H9 (cell line): ENCODE results near the gene SIRT6. TPM values are rescaled to one million over a fixed set of nuclear protein-coding genes. Genes with fewer than 3 reads are reported as not detected.

Source experiments
- DNase-seq: peaks from one replicate; pipeline ENCODE4 v3.0.0-alpha.2; 2017
- H2AFZ ChIP-seq: one replicate; pipeline ENCODE4 v1.6.1; 2013; ENCODE audit warnings: mild to moderate bottlenecking, low read length, control low read depth, moderate library complexity
- H2AK5ac ChIP-seq: 2 replicates; pipeline ENCODE4 v1.6.1; 2013; ENCODE audit warnings: low read length, control low read depth, mixed read lengths; ENCODE audit not compliant: insufficient read length
- H2BK120ac ChIP-seq: one replicate; pipeline ENCODE4 v1.6.1; 2013; ENCODE audit warnings: low read depth, mild to moderate bottlenecking, low read length, control low read depth, inconsistent platforms; ENCODE audit not compliant: poor library complexity, severe bottlenecking
- H2BK12ac ChIP-seq: 2 replicates; pipeline ENCODE4 v1.6.1; 2013; ENCODE audit warnings: low read length, control low read depth, mixed read lengths, low read depth; ENCODE audit not compliant: insufficient read length
- H2BK15ac ChIP-seq: 2 replicates; pipeline ENCODE4 v1.6.1; 2013; ENCODE audit warnings: low read depth, low read length, control low read depth
- H2BK20ac ChIP-seq: one replicate; pipeline ENCODE4 v1.6.1; 2013; ENCODE audit warnings: low read depth, mild to moderate bottlenecking, low read length, control low read depth, inconsistent platforms; ENCODE audit not compliant: poor library complexity, severe bottlenecking
- H2BK5ac ChIP-seq: 2 replicates; pipeline ENCODE4 v1.6.1; 2013; ENCODE audit warnings: low read length, control low read depth, mixed read lengths; ENCODE audit not compliant: insufficient read length
- H3K14ac ChIP-seq: 2 replicates; pipeline ENCODE4 v1.6.1; 2013; ENCODE audit warnings: low read length, control low read depth; ENCODE audit not compliant: insufficient read depth
- H3K18ac ChIP-seq: 2 replicates; pipeline ENCODE4 v1.6.1; 2013; ENCODE audit warnings: low read depth, mild to moderate bottlenecking, mixed read lengths, low read length, control low read depth; ENCODE audit not compliant: insufficient read length
- H3K23ac ChIP-seq: 2 replicates; pipeline ENCODE4 v1.6.1; 2013; ENCODE audit warnings: low read length, control low read depth, mixed read lengths, low read depth; ENCODE audit not compliant: insufficient read length
- H3K23me2 ChIP-seq: 2 replicates; pipeline ENCODE4 v1.6.1; 2013; ENCODE audit warnings: low read depth, mild to moderate bottlenecking, mixed read lengths, low read length, control low read depth; ENCODE audit not compliant: insufficient read length, poor library complexity, severe bottlenecking
- H3K27ac ChIP-seq: 2 replicates; pipeline ENCODE4 v1.5.1; 2013; ENCODE audit warnings: low read length, control low read depth, mixed read lengths, low read depth; ENCODE audit not compliant: insufficient read length
- H3K27me3 ChIP-seq: 2 replicates; pipeline ENCODE4 v1.6.1; 2013; ENCODE audit warnings: low read length, control low read depth, inconsistent platforms; ENCODE audit not compliant: insufficient read depth
- H3K4ac ChIP-seq: 2 replicates; pipeline ENCODE4 v1.6.1; 2013; ENCODE audit warnings: low read depth, mild to moderate bottlenecking, control low read depth, inconsistent platforms, low read length, moderate library complexity
- H3K4me1 ChIP-seq: 2 replicates; pipeline ENCODE4 v1.6.1; 2013; ENCODE audit warnings: low read length, control low read depth, inconsistent platforms; ENCODE audit not compliant: insufficient read depth
- H3K4me2 ChIP-seq: 2 replicates; pipeline ENCODE4 v1.6.1; 2013; ENCODE audit warnings: low read length, control low read depth, mixed read lengths; ENCODE audit not compliant: insufficient read length, insufficient read depth
- H3K56ac ChIP-seq: 2 replicates; pipeline ENCODE4 v1.6.1; 2013; ENCODE audit warnings: low read depth, mild to moderate bottlenecking, mixed read lengths, low read length, control low read depth; ENCODE audit not compliant: insufficient read length
- H3K79me1 ChIP-seq: 2 replicates; pipeline ENCODE4 v1.6.1; 2013; ENCODE audit warnings: low read depth, mild to moderate bottlenecking, moderate library complexity, low read length, control low read depth, inconsistent platforms; ENCODE audit not compliant: insufficient read depth, poor library complexity, severe bottlenecking
- H3K79me2 ChIP-seq: 2 replicates; pipeline ENCODE4 v1.6.1; 2013; ENCODE audit warnings: low read length, control low read depth, inconsistent platforms; ENCODE audit not compliant: insufficient read depth
- H3K9ac ChIP-seq: 2 replicates; pipeline ENCODE4 v1.6.1; 2013; ENCODE audit warnings: low read length, control low read depth, mixed read lengths; ENCODE audit not compliant: insufficient read length; ENCODE audit errors: extremely low read depth
- H3K9me3 ChIP-seq: one replicate; pipeline ENCODE4 v1.6.1; 2013; ENCODE audit warnings: low read depth, low read length, inconsistent platforms; ENCODE audit not compliant: control insufficient read depth
- H3T11ph ChIP-seq: one replicate; pipeline ENCODE4 v1.6.1; 2013; ENCODE audit warnings: mild to moderate bottlenecking, low read length, control low read depth, inconsistent platforms
- H4K20me1 ChIP-seq: one replicate; pipeline ENCODE4 v1.6.1; 2013; ENCODE audit not compliant: control insufficient read depth, insufficient read length, insufficient read depth
- H4K5ac ChIP-seq: 2 replicates; pipeline ENCODE4 v1.6.1; 2013; ENCODE audit warnings: low read depth, mild to moderate bottlenecking, mixed read lengths, low read length, control low read depth; ENCODE audit not compliant: insufficient read length
- H4K8ac ChIP-seq: replicated peaks from 2 replicates; pipeline ENCODE4 v1.6.1; 2013; ENCODE audit warnings: low read length, control low read depth, mixed read lengths, low read depth; ENCODE audit not compliant: insufficient read length
- H4K91ac ChIP-seq: 2 replicates; pipeline ENCODE4 v1.6.1; 2013; ENCODE audit warnings: low read depth, mild to moderate bottlenecking, moderate library complexity, mixed read lengths, low read length, control low read depth; ENCODE audit not compliant: insufficient read length
- H3K27ac Mint-ChIP-seq, 3 experiments: 2 replicates in 2 of 3; 3 replicates in 1 of 3; pipeline ENCODE4 v1.8.0; 2020 to 2021; ENCODE audit warnings: mixed read lengths in 3 of 3, mild to moderate bottlenecking in 1 of 3, moderate library complexity in 1 of 3
- H3K27me3 Mint-ChIP-seq: 2 replicates; pipeline ENCODE4 v1.8.0; 2021; ENCODE audit warnings: low read depth, mild to moderate bottlenecking, moderate library complexity, mixed read lengths
- H3K36me3 Mint-ChIP-seq, 3 experiments: 2 replicates in 2 of 3; 3 replicates in 1 of 3; pipeline ENCODE4 v1.8.0; 2020 to 2021; ENCODE audit warnings: low read depth in 3 of 3, mixed read lengths in 3 of 3; ENCODE audit not compliant: insufficient read depth in 1 of 3
- H3K4me1 Mint-ChIP-seq, 2 experiments: 2 replicates each; pipeline ENCODE4 v1.8.0; 2020; ENCODE audit warnings: mixed read lengths in 2 of 2
- H3K4me3 Mint-ChIP-seq, 2 experiments: 2 replicates in 1 of 2; 3 replicates in 1 of 2; pipeline ENCODE4 v1.8.0; 2020 to 2021; ENCODE audit warnings: mild to moderate bottlenecking in 2 of 2, mixed read lengths in 2 of 2, moderate library complexity in 1 of 2
- H3K9me3 Mint-ChIP-seq, 2 experiments: 2 replicates in 1 of 2; 3 replicates in 1 of 2; pipeline ENCODE4 v1.8.0; 2020; ENCODE audit warnings: mild to moderate bottlenecking in 2 of 2, mixed read lengths in 2 of 2, moderate library complexity in 1 of 2
- CTCF ChIP-seq: fragments of 200-600 bp; sonication (generic); conservative IDR thresholded peaks from 3 replicates; pipeline ENCODE4 v1.8.0; 2021; ENCODE audit warnings: antibody characterized with exemption, mild to moderate bottlenecking
- WGBS: extraction: QIAGEN DNeasy Blood & Tissue Kit; methylation state at CpG from one replicate; pipeline ENCODE4 v1.1.7; 2013; ENCODE audit warnings: missing lambda C conversion rate, low lambda C conversion rate, mixed read lengths; ENCODE audit not compliant: insufficient read length; ENCODE audit errors: extremely low coverage; 5-methylcytosine and 5-hydroxymethylcytosine counted together
- total RNA-seq: library from RNA; stranded (reverse); gene quantifications from 2 replicates; pipeline ENCODE4 v1.2.1, GENCODE V29; 2021

The SIRT6 gene
- total RNA-seq, 1 experiment from 2014 or later: 24.9 TPM

GRCh38 chr19:4183967-4184717 is 1.8 kb upstream of the SIRT6 start:
- Histone ChIP-seq H3K9me3 (no peaks in the 10 kb centered on the region), H3K23me2 (peaks cover 6% of the 10 kb centered on the region), H4K5ac (no peak overlapping the region), H3K23ac (no peak overlapping the region), H4K20me1 (no peaks in the 10 kb centered on the region), H4K91ac (no peak overlapping the region), H3K4ac (no peak overlapping the region), H3K14ac (no peak overlapping the region), H3K79me2 (no peaks in the 10 kb centered on the region), H4K8ac (no peak overlapping the region), H2AK5ac (no peak overlapping the region), H3K18ac (no peak overlapping the region), H2BK15ac (no peak overlapping the region; the same call in 1 of the 2 replicates), H3K27me3 (no peaks in the 10 kb centered on the region), H2BK5ac (no peak overlapping the region), H3K4me1 (no peaks in the 10 kb centered on the region), H3K79me1 (no peaks in the 10 kb centered on the region), H2BK20ac (no peak overlapping the region), H3K56ac (no peak overlapping the region), H2BK12ac (no peak overlapping the region), H3K27ac (no peak overlapping the region), H3K4me2 (no peak overlapping the region), H3T11ph (no peak overlapping the region), H3K9ac (no peak overlapping the region), H2AFZ (no peak overlapping the region), H2BK120ac (no peak overlapping the region)
- no peak for TF ChIP-seq CTCF
- peaks cover 8% of the 10 kb centered on the region for H3K27me3 Mint-ChIP-seq
- H3K4me1 Mint-ChIP-seq: peaks cover 9 to 27% of the 10 kb centered on the region in 2 experiments
- no CpG with 5 or more reads among the region's 23 CpGs for WGBS
- peak overlapping the region; percentile 45 to 51; a peak in 2 of 5 replicates for H3K4me3 Mint-ChIP-seq
- no peak overlapping the region for H3K27ac Mint-ChIP-seq
- H3K36me3 Mint-ChIP-seq: peaks cover 3 to 11% (median 8%) of the 10 kb centered on the region in 3 experiments; a peak in 5 of 7 replicates
- H3K9me3 Mint-ChIP-seq: no peaks in the 10 kb centered on the region; a peak in 1 of 5 replicates
- DNase-seq: no peak
